Neural progenitor cell (in vitro differentiated cells): Measurements from ENCODE around the gene NPHP4.

ENCODE experiments used
- EZH2phosphoT487 ChIP-seq: fragments of 200-600 bp; sonication (generic); IDR thresholded peaks from 2 replicates; pipeline ENCODE4 v1.6.1; 2017; ENCODE audit warnings: antibody characterized with exemption
- TF ChIP-seq, protein P1 (sequence below): fragments of 200-600 bp; sonication (generic); IDR thresholded peaks from 2 replicates; pipeline ENCODE4 v1.5.1; 2017; ENCODE audit warnings: antibody characterized with exemption, mild to moderate bottlenecking

DNA sequence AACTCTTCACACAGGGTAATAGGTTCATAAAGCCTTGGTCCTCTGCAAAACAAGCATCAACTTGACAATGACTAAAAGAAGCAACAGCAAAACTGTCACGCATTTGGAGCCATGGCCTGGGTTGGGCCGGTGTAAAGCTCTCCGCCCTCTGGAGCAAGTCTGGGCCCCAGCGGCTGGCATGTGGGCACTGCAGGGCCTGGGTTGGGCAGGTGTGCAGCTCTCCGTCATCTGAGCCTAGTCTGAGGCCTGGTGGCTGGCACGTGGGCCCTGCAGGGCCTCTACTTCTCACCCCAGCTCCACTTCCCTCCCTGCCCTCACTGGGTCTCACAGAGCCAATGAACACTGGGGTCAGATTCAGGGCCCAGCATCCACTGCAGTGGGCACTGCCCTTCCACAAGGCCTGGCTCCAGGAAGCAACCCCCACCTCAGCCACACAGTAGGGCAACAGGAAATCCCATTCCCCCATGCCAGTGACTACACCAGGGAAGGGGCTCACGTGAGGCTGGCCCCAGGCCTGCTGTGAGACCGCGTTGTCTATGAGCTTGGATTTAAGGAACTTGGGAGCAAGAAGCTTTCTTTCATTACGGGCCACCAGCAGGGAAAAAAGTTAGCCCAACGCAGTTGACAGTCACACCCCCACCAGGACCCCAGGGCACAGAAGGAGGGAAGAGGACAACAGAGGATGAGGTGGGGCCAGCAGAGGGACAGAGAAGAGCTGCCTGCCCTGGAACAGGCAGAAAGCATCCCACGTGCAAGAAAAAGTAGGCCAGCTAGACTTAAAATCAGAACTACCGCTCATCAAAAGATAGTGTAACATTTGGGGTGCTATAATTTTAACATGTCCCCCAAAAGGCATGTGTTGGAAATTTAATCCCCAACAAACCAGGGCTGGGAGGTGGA lies 52.7 kb downstream of the NPHP4 start:
- TF ChIP-seq, protein P1, sequence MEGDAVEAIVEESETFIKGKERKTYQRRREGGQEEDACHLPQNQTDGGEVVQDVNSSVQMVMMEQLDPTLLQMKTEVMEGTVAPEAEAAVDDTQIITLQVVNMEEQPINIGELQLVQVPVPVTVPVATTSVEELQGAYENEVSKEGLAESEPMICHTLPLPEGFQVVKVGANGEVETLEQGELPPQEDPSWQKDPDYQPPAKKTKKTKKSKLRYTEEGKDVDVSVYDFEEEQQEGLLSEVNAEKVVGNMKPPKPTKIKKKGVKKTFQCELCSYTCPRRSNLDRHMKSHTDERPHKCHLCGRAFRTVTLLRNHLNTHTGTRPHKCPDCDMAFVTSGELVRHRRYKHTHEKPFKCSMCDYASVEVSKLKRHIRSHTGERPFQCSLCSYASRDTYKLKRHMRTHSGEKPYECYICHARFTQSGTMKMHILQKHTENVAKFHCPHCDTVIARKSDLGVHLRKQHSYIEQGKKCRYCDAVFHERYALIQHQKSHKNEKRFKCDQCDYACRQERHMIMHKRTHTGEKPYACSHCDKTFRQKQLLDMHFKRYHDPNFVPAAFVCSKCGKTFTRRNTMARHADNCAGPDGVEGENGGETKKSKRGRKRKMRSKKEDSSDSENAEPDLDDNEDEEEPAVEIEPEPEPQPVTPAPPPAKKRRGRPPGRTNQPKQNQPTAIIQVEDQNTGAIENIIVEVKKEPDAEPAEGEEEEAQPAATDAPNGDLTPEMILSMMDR: no peak
- no peak for TF ChIP-seq EZH2phosphoT487
